ENCODE measurements around the gene SCAND1. TPM values are rescaled to one million over a fixed set of nuclear protein-coding genes. Genes with fewer than 3 reads are reported as not detected.

Gene SCAND1
- total RNA-seq, 1 experiment from 2014 or later: 65.0 TPM

GRCh38 chr20:35920523-35920922 lies 33.8 kb downstream of the SCAND1 start:
- DNase-seq (ENCODE audit: low read depth, low spot score): no peak
- in situ Hi-C loops (cut with HindIII; ENCODE audit: low pct_unique_long_range_greater_than_20kb, low sequenced_read_pairs): no loop called here

GRCh38 chr20:35918021-35918420 lies 36.3 kb downstream of the SCAND1 start:
- in situ Hi-C loops (cut with HindIII; ENCODE audit: low pct_unique_long_range_greater_than_20kb, low sequenced_read_pairs): no loop called here

GRCh38 chr20:35917077-35917476 lies 37.2 kb downstream of the SCAND1 start:
- DNase-seq (ENCODE audit: low read depth, low spot score): no peak
- in situ Hi-C loops (cut with HindIII; ENCODE audit: low pct_unique_long_range_greater_than_20kb, low sequenced_read_pairs): no loop called here

More at GRCh38 chr20:35918021-35918420, 36.3 kb downstream of the SCAND1 start:
- no peak for DNase-seq (ENCODE audit: low read depth, low spot score)

- no peak for DNase-seq (ENCODE audit: low read depth, low spot score)
- in situ Hi-C loops (cut with HindIII; ENCODE audit: low pct_unique_long_range_greater_than_20kb, low sequenced_read_pairs): no loop called here
Observed at GRCh38 chr20:35912881-35913280, 41.4 kb downstream of the SCAND1 start.

- in situ Hi-C loops (cut with HindIII; ENCODE audit: low pct_unique_long_range_greater_than_20kb, low sequenced_read_pairs): no loop called here
Observed at GRCh38 chr20:35910254-35910653, 44.0 kb downstream of the SCAND1 start.

GRCh38 chr20:35909796-35910195 lies 44.5 kb downstream of the SCAND1 start:
- no peak for DNase-seq (ENCODE audit: low read depth, low spot score)
- in situ Hi-C loops (cut with HindIII; ENCODE audit: low pct_unique_long_range_greater_than_20kb, low sequenced_read_pairs): no loop called here

More at GRCh38 chr20:35910254-35910653, 44.0 kb downstream of the SCAND1 start:
- DNase-seq (ENCODE audit: low read depth, low spot score): no peak

- DNase-seq (ENCODE audit: low read depth, low spot score): no peak
- in situ Hi-C loops (cut with HindIII; ENCODE audit: low pct_unique_long_range_greater_than_20kb, low sequenced_read_pairs): no loop called here
Observed at GRCh38 chr20:35909176-35909575, 45.1 kb downstream of the SCAND1 start.

- no peak for DNase-seq (ENCODE audit: low read depth, low spot score)
- in situ Hi-C loops (cut with HindIII; ENCODE audit: low pct_unique_long_range_greater_than_20kb, low sequenced_read_pairs): no loop called here
Observed at GRCh38 chr20:35908007-35908406, 46.3 kb downstream of the SCAND1 start.

- in situ Hi-C loops (cut with HindIII; ENCODE audit: low pct_unique_long_range_greater_than_20kb, low sequenced_read_pairs): no loop called here
- no peak for DNase-seq (ENCODE audit: low read depth, low spot score)
Observed at GRCh38 chr20:35907017-35907701, 47.1 kb downstream of the SCAND1 start.

- in situ Hi-C loops (cut with HindIII; ENCODE audit: low pct_unique_long_range_greater_than_20kb, low sequenced_read_pairs): no loop called here
- no peak for DNase-seq (ENCODE audit: low read depth, low spot score)
Observed at GRCh38 chr20:35904982-35905663, 49.2 kb downstream of the SCAND1 start.

GRCh38 chr20:35903843-35904242 lies 50.5 kb downstream of the SCAND1 start:
- in situ Hi-C loops (cut with HindIII; ENCODE audit: low pct_unique_long_range_greater_than_20kb, low sequenced_read_pairs): no loop called here
- DNase-seq (ENCODE audit: low read depth, low spot score): no peak

Small RNA genes lying within 50 kb of the gene (small RNA-seq; reads per million reads assigned to genes)
- gene RNU6-937P: 0 reads per million in 2 experiments

Other genes starting within 250 kb of the SCAND1 start
- gene RBM39, start 212.2 kb downstream of the SCAND1 start, total RNA-seq (2014; rRNA removed; shearing (Covaris generic)): 286 and 303 TPM in 2 replicates
- 44.4 and 44.6 TPM in 2 replicates for gene PHF20, start 182.5 kb downstream of the SCAND1 start, total RNA-seq (2014; rRNA removed; shearing (Covaris generic))
- 4.1 and 7.4 TPM in 2 replicates for gene CNBD2, start 14.1 kb upstream of the SCAND1 start, total RNA-seq (2014; rRNA removed; shearing (Covaris generic))
- 6.0 and 9.8 TPM in 2 replicates for gene EPB41L1, start 200.2 kb upstream of the SCAND1 start, total RNA-seq (2014; rRNA removed; shearing (Covaris generic))